B cell (primary cell): Measurements from ENCODE around the gene FBXO3. TPM values are rescaled to one million over a fixed set of nuclear protein-coding genes. Genes with fewer than 3 reads are reported as not detected.
A peak's percentile ranks its signal among the peaks of the same experiment; 100 is the strongest.

Experiments
- ATAC-seq: fragments of 200-7000 bp; cut with Tn5 transposase; one replicate; pipeline ENCODE4 v1.10.0; 2021; ENCODE audit warnings: low read depth, mild to moderate bottlenecking, moderate number of reproducible peaks, moderate library complexity
- CTCF ChIA-PET: fragments of 350-600 bp; sonication (Branson Sonifier 250); formaldehyde crosslinking; loops from one replicate; lab custom pipeline; 2021; ENCODE audit warnings: antibody characterized with exemption, inconsistent platforms; lab: Charles Lee
- POLR2A ChIA-PET: fragments of 350-600 bp; sonication (Branson Sonifier 250); formaldehyde crosslinking; loops from one replicate; lab custom pipeline; 2021; ENCODE audit warnings: antibody characterized with exemption; lab: Charles Lee
- DNase-seq: peaks from one replicate; pipeline ENCODE4 v3.0.0; 2013
- H2AFZ ChIP-seq: 2 replicates; pipeline ENCODE4 v1.6.1; 2012; ENCODE audit warnings: mild to moderate bottlenecking, low read depth, low read length; ENCODE audit not compliant: insufficient read depth, poor library complexity, severe bottlenecking
- H3K27ac ChIP-seq, 2 donors: 1 replicate in 1 of 2; 2 replicates in 1 of 2; pipeline ENCODE4 v1.5.1; 2012 to 2013; ENCODE audit warnings: low read length in 2 of 2, mild to moderate bottlenecking in 2 of 2, moderate library complexity in 1 of 2
- H3K27me3 ChIP-seq, 4 experiments: fragments of 200-600 bp in 1 of 4; sonication (generic) in 1 of 4; replicated peaks in 1 of 4; 1 replicate in 2 of 4; 2 replicates in 2 of 4; pipeline versions ENCODE4 v1.6.1 to v1.7.0; 2013 to 2016; ENCODE audit warnings: low read length in 3 of 4, mild to moderate bottlenecking in 2 of 4, mixed read lengths in 1 of 4, moderate library complexity in 1 of 4; ENCODE audit not compliant: insufficient read depth in 4 of 4, control insufficient read depth in 3 of 4; ENCODE audit errors: control extremely low read depth in 1 of 4
- H3K36me3 ChIP-seq, 2 experiments: replicated peaks in 1 of 2; 1 replicate in 1 of 2; 2 replicates in 1 of 2; pipeline versions ENCODE4 v1.6.1 to v1.7.1; 2013; ENCODE audit warnings: low read length in 1 of 2; ENCODE audit not compliant: insufficient read depth in 2 of 2, control insufficient read depth in 1 of 2; ENCODE audit errors: control extremely low read depth in 1 of 2, extremely low read depth in 1 of 2
- H3K4me1 ChIP-seq, 2 donors: fragments of 200-600 bp in 1 of 2; sonication (generic) in 1 of 2; 1 replicate in 1 of 2; 2 replicates in 1 of 2; pipeline versions ENCODE4 v1.5.1 to v1.6.1; 2013 to 2017; ENCODE audit warnings: low read length in 2 of 2; ENCODE audit not compliant: control insufficient read depth in 2 of 2, insufficient read depth in 2 of 2
- H3K4me2 ChIP-seq: replicated peaks from 2 replicates; pipeline ENCODE3; 2012; ENCODE audit warnings: mild to moderate bottlenecking, low read depth, low read length; ENCODE audit not compliant: poor library complexity, severe bottlenecking
- H3K4me3 ChIP-seq, 5 experiments: fragments of 200-600 bp in 1 of 5; sonication (generic) in 1 of 5; 1 replicate in 3 of 5; 2 replicates in 2 of 5; pipeline versions ENCODE4 v1.5.1 to v1.7.0; 2011 to 2016; ENCODE audit warnings: low read length in 4 of 5, mild to moderate bottlenecking in 4 of 5, low read depth in 2 of 5, control low read depth in 1 of 5, moderate library complexity in 1 of 5; ENCODE audit not compliant: insufficient read depth in 1 of 5; ENCODE audit errors: control extremely low read depth in 1 of 5, extremely low read depth in 1 of 5
- H3K79me2 ChIP-seq: fragments of 200-600 bp; sonication (generic); one replicate; pipeline ENCODE4 v1.6.0; 2016; ENCODE audit warnings: low read length; ENCODE audit not compliant: control insufficient read depth, insufficient read depth
- H3K9ac ChIP-seq: fragments of 200-600 bp; sonication (generic); 2 replicates; pipeline ENCODE4 v1.6.1; 2017; ENCODE audit warnings: mild to moderate bottlenecking, low read length, moderate library complexity
- H3K9me3 ChIP-seq, 3 donors: one replicate each; pipeline versions ENCODE4 v1.6.1 to v1.7.1; 2013; ENCODE audit warnings: low read length in 2 of 3; ENCODE audit not compliant: control insufficient read depth in 2 of 3, insufficient read depth in 1 of 3; ENCODE audit errors: control extremely low read depth in 1 of 3
- H4K20me1 ChIP-seq: 2 replicates; pipeline ENCODE4 v1.6.0; 2012; ENCODE audit warnings: mild to moderate bottlenecking, low read length; ENCODE audit not compliant: insufficient read depth, control insufficient read depth, poor library complexity, severe bottlenecking
- H3K27ac Mint-ChIP-seq: one replicate; pipeline ENCODE4 v1.8.0; 2021; ENCODE audit warnings: mixed read lengths
- H3K27me3 Mint-ChIP-seq: one replicate; pipeline ENCODE4 v1.8.0; 2021; ENCODE audit warnings: mixed read lengths
- H3K4me1 Mint-ChIP-seq: one replicate; pipeline ENCODE4 v1.8.0; 2021; ENCODE audit warnings: mixed read lengths
- H3K4me3 Mint-ChIP-seq: one replicate; pipeline ENCODE4 v1.8.0; 2021; ENCODE audit warnings: mixed read lengths
- H3K9me3 Mint-ChIP-seq: one replicate; pipeline ENCODE4 v1.8.0; 2022; ENCODE audit warnings: mixed read lengths; ENCODE audit not compliant: insufficient read depth
- CTCF ChIP-seq: fragments of 200-600 bp; IDR thresholded peaks from one replicate; pipeline ENCODE4 v1.8.0; 2022; ENCODE audit warnings: antibody characterized with exemption, mild to moderate bottlenecking
- EZH2 ChIP-seq: IDR thresholded peaks from 2 replicates; pipeline ENCODE4 v1.6.1; 2012; ENCODE audit warnings: borderline replicate concordance, low read depth, mild to moderate bottlenecking, moderate library complexity, low read length; ENCODE audit not compliant: insufficient read depth, poor library complexity, severe bottlenecking
- WGBS: methylation state at CpG from one replicate; pipeline ENCODE4 v1.1.5; 2013; ENCODE audit warnings: missing lambda C conversion rate; ENCODE audit not compliant: insufficient coverage; 5-methylcytosine and 5-hydroxymethylcytosine counted together
- intact Hi-C: fragments of 100-400 bp; cut with micrococcal nuclease; formaldehyde crosslinking; loops from one replicate; pipeline ENCODE4 v1.10.0; 2022
- polyA plus RNA-seq: library from polyadenylated mRNA; depleted of rRNA; stranded (reverse); fragments of >200 nt; gene quantifications from 2 replicates; pipeline ENCODE4 v1.2.3, GENCODE V29; 2012
- total RNA-seq, 2 donors: library from RNA; stranded (reverse); fragments of 120-200 nt in 1 of 2; gene quantifications; 1 replicate in 1 of 2; 2 replicates in 1 of 2; pipeline versions ENCODE4 v1.2.3 to v1.2.4, GENCODE V29; 2013 to 2022

Gene FBXO3
- total and polyA plus RNA-seq, 2 donors (not counting 1 experiment from before 2014, with no cell fraction given): 16.8 to 34.3 TPM

GRCh38 chr11:33696931-33697638 lies 77.2 kb downstream of the FBXO3 start:
- Histone ChIP-seq H3K4me1 (peaks cover 6 to 16% of the 10 kb centered on the region in 2 donors), H3K4me3 (no peak overlapping the region), H3K27ac (no peak overlapping the region), H3K9me3 (peaks cover 0 to 4% (median 0%) of the 10 kb centered on the region in 3 donors), H3K79me2 (no peaks in the 10 kb centered on the region), H3K27me3 (peaks cover 0 to 20% (median 4%) of the 10 kb centered on the region in 4 experiments), H3K36me3 (no peaks in the 10 kb centered on the region), H3K9ac (no peak overlapping the region), H3K4me2 (no peak overlapping the region), H4K20me1 (no peaks in the 10 kb centered on the region), H2AFZ (peak overlapping the region; percentile 22)
- Mint-ChIP-seq H3K4me1 (peaks cover 17% of the 10 kb centered on the region), H3K9me3 (no peaks in the 10 kb centered on the region), H3K4me3 (no peak overlapping the region), H3K27ac (no peak overlapping the region), H3K27me3 (peaks cover 11% of the 10 kb centered on the region)
- WGBS: 94% methylated on average over 6 of the region's 6 CpGs
- DNase-seq (no peak), ATAC-seq (no peak)
- CTCF ChIA-PET: no interaction called here
- POLR2A ChIA-PET: no interaction called here
- intact Hi-C loops: no loop called here
- TF ChIP-seq EZH2: no peak

GRCh38 chr11:33696411-33696810 lies 77.9 kb downstream of the FBXO3 start:
- H3K4me2 ChIP-seq: no peak overlapping the region
- no peak overlapping the region for H3K4me3 ChIP-seq
- H2AFZ ChIP-seq: peak overlapping the region; percentile 22
- H3K4me1 Mint-ChIP-seq: peaks cover 16% of the 10 kb centered on the region
- no peaks in the 10 kb centered on the region for H3K36me3 ChIP-seq
- peaks cover 0 to 20% (median 4%) of the 10 kb centered on the region in 4 experiments for H3K27me3 ChIP-seq
- H3K4me3 Mint-ChIP-seq: no peak overlapping the region
- ChIA-PET CTCF (no interaction called here), POLR2A (no interaction called here)
- ATAC-seq (no peak), DNase-seq (peak; percentile 26)
- H3K4me1 ChIP-seq: peaks cover 5 to 14% of the 10 kb centered on the region in 2 donors
- intact Hi-C loops: no loop called here
- H3K79me2 ChIP-seq: no peaks in the 10 kb centered on the region
- no peak for TF ChIP-seq CTCF
- TF ChIP-seq EZH2: no peak
- H3K9me3 Mint-ChIP-seq: no peaks in the 10 kb centered on the region
- H3K27ac ChIP-seq: no peak overlapping the region
- peaks cover 0 to 4% (median 0%) of the 10 kb centered on the region in 3 donors for H3K9me3 ChIP-seq
- H3K27me3 Mint-ChIP-seq: peaks cover 13% of the 10 kb centered on the region
- no peak overlapping the region for H3K9ac ChIP-seq
- 17% methylated on average over 5 of the region's 5 CpGs for WGBS
- no peaks in the 10 kb centered on the region for H4K20me1 ChIP-seq
- H3K27ac Mint-ChIP-seq: no peak overlapping the region
